ENCODE data around the gene MDH2.

DNA sequence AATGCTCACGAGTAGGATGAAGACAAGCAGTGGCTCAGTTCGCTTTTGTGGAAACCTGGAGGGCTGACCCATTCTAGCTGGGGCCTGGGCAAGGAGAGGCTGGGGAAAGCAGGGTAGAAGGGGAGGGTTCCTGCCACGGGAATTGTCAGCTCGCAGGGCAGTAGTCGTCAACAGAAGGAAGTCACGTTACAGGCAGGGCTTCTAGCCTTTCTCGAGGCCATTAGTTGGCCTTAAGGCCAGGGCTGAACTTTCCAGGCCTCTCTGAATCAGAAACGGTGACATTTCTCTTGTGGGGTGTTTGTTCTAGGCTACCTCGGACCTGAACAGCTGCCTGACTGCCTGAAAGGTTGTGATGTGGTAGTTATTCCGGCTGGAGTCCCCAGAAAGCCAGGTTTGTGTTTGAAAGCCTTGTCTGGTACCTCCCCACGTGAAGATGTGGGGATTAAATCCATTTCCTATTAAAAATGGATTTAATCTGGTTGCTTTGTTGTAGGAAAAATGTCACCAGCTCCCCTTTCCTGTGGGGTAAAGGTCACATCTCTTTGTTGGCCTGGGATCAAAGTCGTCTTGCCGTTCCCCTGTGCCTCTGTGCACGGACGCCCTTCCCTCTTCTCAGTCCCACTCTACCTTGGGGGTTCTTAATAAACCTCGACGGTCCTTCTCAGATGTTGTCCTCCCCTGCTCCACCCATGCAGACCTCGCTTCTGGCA is 9.4 kb downstream of the MDH2 start:
- TF ChIP-seq POLR2A (IDR thresholded peaks at IDR 0.05): no peak
- TF ChIP-seq, protein P1, sequence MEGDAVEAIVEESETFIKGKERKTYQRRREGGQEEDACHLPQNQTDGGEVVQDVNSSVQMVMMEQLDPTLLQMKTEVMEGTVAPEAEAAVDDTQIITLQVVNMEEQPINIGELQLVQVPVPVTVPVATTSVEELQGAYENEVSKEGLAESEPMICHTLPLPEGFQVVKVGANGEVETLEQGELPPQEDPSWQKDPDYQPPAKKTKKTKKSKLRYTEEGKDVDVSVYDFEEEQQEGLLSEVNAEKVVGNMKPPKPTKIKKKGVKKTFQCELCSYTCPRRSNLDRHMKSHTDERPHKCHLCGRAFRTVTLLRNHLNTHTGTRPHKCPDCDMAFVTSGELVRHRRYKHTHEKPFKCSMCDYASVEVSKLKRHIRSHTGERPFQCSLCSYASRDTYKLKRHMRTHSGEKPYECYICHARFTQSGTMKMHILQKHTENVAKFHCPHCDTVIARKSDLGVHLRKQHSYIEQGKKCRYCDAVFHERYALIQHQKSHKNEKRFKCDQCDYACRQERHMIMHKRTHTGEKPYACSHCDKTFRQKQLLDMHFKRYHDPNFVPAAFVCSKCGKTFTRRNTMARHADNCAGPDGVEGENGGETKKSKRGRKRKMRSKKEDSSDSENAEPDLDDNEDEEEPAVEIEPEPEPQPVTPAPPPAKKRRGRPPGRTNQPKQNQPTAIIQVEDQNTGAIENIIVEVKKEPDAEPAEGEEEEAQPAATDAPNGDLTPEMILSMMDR (IDR thresholded peaks at IDR 0.05): no peak
